ENCODE results near the gene ZNF181. TPM values are rescaled to one million over a fixed set of nuclear protein-coding genes. Genes with fewer than 3 reads are reported as not detected.

The ZNF181 gene
- total and polyA plus RNA-seq, 4 experiments from 2014 or later: 14.2 to 37.0 (median 23.8) TPM

DNA sequence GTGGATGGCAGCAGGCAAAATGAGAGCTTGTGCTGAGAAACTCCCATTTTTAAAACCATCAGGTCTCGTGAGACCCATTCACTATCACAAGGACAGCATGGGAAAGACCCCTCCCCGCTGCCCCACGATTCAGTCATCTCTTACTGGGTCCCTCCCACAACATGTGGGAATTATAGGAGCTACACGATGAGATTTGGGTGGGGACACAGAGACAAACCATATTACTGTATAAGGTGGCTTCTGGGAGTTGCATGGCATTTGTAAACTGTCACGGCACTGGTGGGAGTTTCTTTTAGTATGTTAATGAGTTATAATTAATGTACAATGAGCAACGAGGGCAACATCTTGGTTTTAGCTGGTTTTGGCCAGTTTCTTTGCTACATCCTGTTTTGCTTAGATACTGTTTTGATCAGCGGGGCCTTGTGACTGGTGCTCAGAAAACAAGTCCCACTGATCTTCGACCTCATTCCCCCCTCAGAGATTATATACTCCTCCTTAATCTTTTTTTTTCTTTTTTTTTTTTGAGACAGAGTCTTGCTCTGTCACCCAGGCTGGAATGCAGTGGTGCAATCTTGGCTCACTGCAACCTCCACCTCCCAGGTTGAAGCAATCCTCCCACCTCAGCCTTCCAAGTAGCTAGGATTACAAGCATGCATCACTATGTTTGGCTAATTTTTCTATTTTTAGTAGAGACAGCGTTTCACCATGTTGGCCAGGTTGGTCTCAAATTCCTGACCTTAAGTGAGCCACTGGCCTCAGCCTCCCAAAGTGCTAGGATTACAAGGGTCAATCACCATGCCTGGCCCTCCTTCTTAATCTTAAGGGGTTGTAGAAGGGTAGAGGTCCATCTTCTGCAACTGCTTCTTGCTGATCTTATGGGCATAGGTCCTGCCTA is 60.3 kb downstream of the ZNF181 start:
- peaks cover 11 to 20% of the 10 kb centered on the region in 2 donors for H3K36me3 Mint-ChIP-seq
- H3K4me3 Mint-ChIP-seq: peak overlapping the region in 4 of 8 donors; percentile 21 to 64 (median 58)
- CTCF ChIA-PET (ENCODE audit: partially characterized antibody): no interaction called here

More for the DNA sequence above, 60.3 kb downstream of the ZNF181 start:
- H3K27me3 Mint-ChIP-seq: no peaks in the 10 kb centered on the region
- H3K9me3 Mint-ChIP-seq: peaks cover 0 to 21% (median 16%) of the 10 kb centered on the region in 8 donors
- POLR2A ChIA-PET (ENCODE audit: partially characterized antibody): no interaction called here
- peak overlapping the region in 4 of 7 donors; percentile 22 to 85 (median 72) for H3K27ac Mint-ChIP-seq
- Histone ChIP-seq H3K36me3 (ENCODE audit: insufficient read depth, low read length) (no peaks in the 10 kb centered on the region), H3K27ac (ENCODE audit: low read depth, low read length) (no peak overlapping the region), H3K4me1 (ENCODE audit: insufficient read depth, low read length) (peaks cover 11% of the 10 kb centered on the region), H3K9me3 (ENCODE audit: control insufficient read depth in 1 of 2, low read length in 2 of 2) (no peaks in the 10 kb centered on the region), H3K27me3 (ENCODE audit: insufficient read depth, low read length) (no peaks in the 10 kb centered on the region), H3K4me3 (ENCODE audit: low read length in 2 of 2) (no peak overlapping the region)
- peaks cover 6 to 23% (median 15%) of the 10 kb centered on the region in 4 donors for H3K4me1 Mint-ChIP-seq
- DNase-seq: peak in 2 of 5 donors; percentile 3 to 5
- intact Hi-C loops (cut with micrococcal nuclease): no loop called here

Other genes with a start within 250 kb of the ZNF181 start
- under 1 TPM; 0.73 to 0.75 TPM for gene SCGB2B2, start 57.1 kb upstream of the ZNF181 start, total RNA-seq
- gene SCGB2B2, start 57.1 kb upstream of the ZNF181 start, polyA plus RNA-seq: not detected
- 10 to 100 TPM; 50.8 to 53.3 TPM for gene ZNF302, start 56.6 kb upstream of the ZNF181 start, total RNA-seq
- 10 to 100 TPM; 18.2 to 19.4 TPM for gene ZNF302, start 56.6 kb upstream of the ZNF181 start, polyA plus RNA-seq
- gene ZNF599, start 39.0 kb downstream of the ZNF181 start, total RNA-seq: 10 to 100 TPM; 10.6 to 10.7 TPM
- gene ZNF599, start 39.0 kb downstream of the ZNF181 start, polyA plus RNA-seq: 1 to 10 TPM; 8.0 to 9.3 TPM
- 1 to 10 TPM; 9.2 to 9.7 TPM for gene ZNF30, start 192.7 kb downstream of the ZNF181 start, total RNA-seq
- gene ZNF30, start 192.7 kb downstream of the ZNF181 start, polyA plus RNA-seq: 1 to 10 TPM; 5.4 to 5.7 TPM
- gene ZNF792, start 230.0 kb downstream of the ZNF181 start, total RNA-seq: 10 to 100 TPM; 33.9 to 34.7 TPM
- gene ZNF792, start 230.0 kb downstream of the ZNF181 start, polyA plus RNA-seq: 10 to 100 TPM; 10.1 to 23.9 TPM